Esophagus muscularis mucosa (tissue), 4 donors: ENCODE results near the gene TTBK1. TPM values are rescaled to one million over a fixed set of nuclear protein-coding genes. Genes with fewer than 3 reads are reported as not detected.

ENCODE experiments used
- DNase-seq: peaks from one replicate; pipeline ENCODE4 v3.0.0-alpha.2; 2017; ENCODE audit errors: extremely low spot score
- H3K27ac ChIP-seq, 4 donors: fragments of 200-600 bp; sonication (generic); replicated peaks in 1 of 4; 1 replicate in 3 of 4; 2 replicates in 1 of 4; pipeline ENCODE4 v1.5.1; 2016 to 2019; ENCODE audit warnings: mild to moderate bottlenecking in 1 of 4
- H3K27me3 ChIP-seq, 4 donors: fragments of 200-600 bp; sonication (generic); one replicate each; pipeline versions ENCODE4 v1.5.1 to v1.6.0; 2016 to 2019
- H3K36me3 ChIP-seq, 4 donors: fragments of 200-600 bp; sonication (generic); one replicate each; pipeline ENCODE4 v1.5.1; 2016 to 2019
- H3K4me1 ChIP-seq, 4 donors: fragments of 200-600 bp; sonication (generic); one replicate each; pipeline ENCODE4 v1.5.1; 2016 to 2019
- H3K4me3 ChIP-seq, 4 donors: fragments of 200-600 bp; sonication (generic); 1 replicate in 2 of 4; 2 replicates in 2 of 4; pipeline ENCODE4 v1.5.1; 2016 to 2019; ENCODE audit warnings: mild to moderate bottlenecking in 4 of 4, moderate library complexity in 1 of 4
- H3K9me3 ChIP-seq, 4 donors: fragments of 200-600 bp; sonication (generic); 1 replicate in 3 of 4; 2 replicates in 1 of 4; pipeline ENCODE4 v1.5.1; 2016 to 2019
- CTCF ChIP-seq, 3 experiments: fragments of 200-600 bp in 2 of 3; fragments of 450-650 bp in 1 of 3; sonication (generic) in 2 of 3; IDR thresholded peaks; one replicate each; pipeline ENCODE4 v1.5.1; 2017 to 2019; ENCODE audit warnings: antibody characterized with exemption in 3 of 3, mild to moderate bottlenecking in 2 of 3, moderate library complexity in 1 of 3
- EP300 ChIP-seq: sonication (generic); formaldehyde crosslinking; IDR thresholded peaks from one replicate; pipeline ENCODE4 v1.6.1; 2017; ENCODE audit warnings: antibody characterized with exemption
- POLR2A ChIP-seq: fragments of 450-650 bp; IDR thresholded peaks from one replicate; pipeline ENCODE4 v1.6.1; 2017; ENCODE audit warnings: antibody characterized with exemption, moderate library complexity, mild to moderate bottlenecking, low read depth
- POLR2AphosphoS5 ChIP-seq, 2 donors: sonication (generic); formaldehyde crosslinking; IDR thresholded peaks; one replicate each; pipeline ENCODE4 v1.6.1; 2017; ENCODE audit warnings: antibody characterized with exemption in 2 of 2
- WGBS: methylation state at CpG from one replicate; pipeline ENCODE4 v1.1.5; 2018; 5-methylcytosine and 5-hydroxymethylcytosine counted together
- intact Hi-C: fragments of 100-400 bp; cut with DNase I; formaldehyde crosslinking; loops from one replicate; pipeline ENCODE4 v1.15.1; 2023
- total RNA-seq, 4 donors: library from RNA; depleted of rRNA; stranded (reverse); fragments of >200 nt; gene quantifications; one replicate each; pipeline versions ENCODE4 v1.1.0 to v1.2.1, GENCODE V29; 2016

Gene TTBK1
- total RNA-seq, 4 donors from 2014 or later, result under 0.01 to 0.29 (median 0.03) TPM

GRCh38 chr6:43318011-43318410 lies 74.7 kb downstream of the TTBK1 start:
- DNase-seq, result no peak
- Histone ChIP-seq H3K27ac (no peak overlapping the region), H3K4me3 (no peak overlapping the region), H3K36me3 (peaks cover 0 to 10% (median 0%) of the 10 kb centered on the region in 4 donors), H3K27me3 (no peaks in the 10 kb centered on the region), H3K4me1 (no peaks in the 10 kb centered on the region), H3K9me3 (no peaks in the 10 kb centered on the region)
- intact Hi-C loops, result no loop called here
- 81% methylated on average over 2 of the region's 2 CpGs for WGBS
- TF ChIP-seq EP300 (no peak), CTCF (IDR thresholded peaks at IDR 0.05) (no peak), POLR2AphosphoS5 (IDR thresholded peaks at IDR 0.05) (no peak), POLR2A (no peak)

- H3K4me3 ChIP-seq, result no peak overlapping the region
- DNase-seq, result no peak
- intact Hi-C loops, result no loop called here
- no peaks in the 10 kb centered on the region for H3K4me1 ChIP-seq
- TF ChIP-seq EP300, result no peak
- TF ChIP-seq CTCF (IDR thresholded peaks at IDR 0.05), result no peak
- no peak for TF ChIP-seq POLR2A
- no peak for TF ChIP-seq POLR2AphosphoS5 (IDR thresholded peaks at IDR 0.05)
- WGBS, result 54% methylated on average over 1 of the region's 1 CpG
- H3K27ac ChIP-seq, result no peak overlapping the region
- H3K36me3 ChIP-seq, result peaks cover 0 to 21% (median 3%) of the 10 kb centered on the region in 4 donors
- no peaks in the 10 kb centered on the region for H3K9me3 ChIP-seq
- H3K27me3 ChIP-seq, result no peaks in the 10 kb centered on the region
Measured at GRCh38 chr6:43325876-43326275, 82.6 kb downstream of the TTBK1 start.

- no peaks in the 10 kb centered on the region for H3K4me1 ChIP-seq
- no peak overlapping the region for H3K27ac ChIP-seq
- DNase-seq, result no peak
- intact Hi-C loops, result no loop called here
- TF ChIP-seq POLR2AphosphoS5 (IDR thresholded peaks at IDR 0.05) (no peak), CTCF (IDR thresholded peaks at IDR 0.05) (no peak), EP300 (no peak), POLR2A (no peak)
- H3K4me3 ChIP-seq, result no peak overlapping the region
- peaks cover 0 to 26% (median 4%) of the 10 kb centered on the region in 4 donors for H3K36me3 ChIP-seq
- no peaks in the 10 kb centered on the region for H3K27me3 ChIP-seq
- H3K9me3 ChIP-seq, result no peaks in the 10 kb centered on the region
- WGBS, result 54% methylated on average over 1 of the region's 1 CpG
Measured at GRCh38 chr6:43328528-43328927, 85.2 kb downstream of the TTBK1 start.

- whole genome bisulfite sequencing, result 73% methylated on average over 1 of the region's 1 CpG
- Histone ChIP-seq H3K4me3 (no peak overlapping the region), H3K4me1 (peaks cover 0 to 7% (median 3%) of the 10 kb centered on the region in 4 donors), H3K36me3 (peaks cover 0 to 26% (median 8%) of the 10 kb centered on the region in 4 donors), H3K27me3 (no peaks in the 10 kb centered on the region), H3K9me3 (no peaks in the 10 kb centered on the region), H3K27ac (no peak overlapping the region)
- TF ChIP-seq POLR2A (no peak), CTCF (IDR thresholded peaks at IDR 0.05) (no peak), EP300 (no peak), POLR2AphosphoS5 (IDR thresholded peaks at IDR 0.05) (no peak)
- DNase-seq, result no peak
- intact Hi-C loops, result no loop called here
Measured at GRCh38 chr6:43331470-43331869, 88.2 kb downstream of the TTBK1 start.

GRCh38 chr6:43331891-43332290 lies 88.6 kb downstream of the TTBK1 start:
- H3K9me3 ChIP-seq, result no peaks in the 10 kb centered on the region
- H3K4me1 ChIP-seq, result peaks cover 0 to 7% (median 3%) of the 10 kb centered on the region in 4 donors
- intact Hi-C loops, result no loop called here
- H3K27me3 ChIP-seq, result no peaks in the 10 kb centered on the region
- 75% methylated on average over 4 of the region's 4 CpGs for WGBS
- no peak for TF ChIP-seq POLR2A
- H3K27ac ChIP-seq, result no peak overlapping the region
- H3K4me3 ChIP-seq, result no peak overlapping the region
- DNase-seq, result no peak
- peaks cover 0 to 22% (median 7%) of the 10 kb centered on the region in 4 donors for H3K36me3 ChIP-seq
